Measurements from ENCODE around the gene RUVBL2.

The RUVBL2 gene

GRCh38 chr19:48964205-48965039 is 29.3 kb upstream of the RUVBL2 start:
- DNase-seq (ENCODE audit: low spot score) = no peak

GRCh38 chr19:48965040-48965805 is 28.5 kb upstream of the RUVBL2 start, which contains the start of gene FTL:
Gene FTL (plus strand): TSS chr19:48965309. CDS start chr19:48965508, 199 bp downstream.
- DNase-seq (ENCODE audit: low spot score) = peak; percentile 97

- peak; percentile 92 for DNase-seq (ENCODE audit: low spot score)
Measured at GRCh38 chr19:48965806-48966540, 27.7 kb upstream of the RUVBL2 start.

GRCh38 chr19:48966541-48967345 is 26.9 kb upstream of the RUVBL2 start:
- no peak for DNase-seq (ENCODE audit: low spot score)

- DNase-seq (ENCODE audit: low spot score) = no peak
Measured at GRCh38 chr19:48967346-48968178, 26.1 kb upstream of the RUVBL2 start.

- DNase-seq (ENCODE audit: low spot score) = no peak
Measured at GRCh38 chr19:48968179-48968661, 25.5 kb upstream of the RUVBL2 start.

GRCh38 chr19:48968813-48969218 is 24.9 kb upstream of the RUVBL2 start:
- no peak for DNase-seq (ENCODE audit: low spot score)

GRCh38 chr19:48969276-48970138 is 24.2 kb upstream of the RUVBL2 start:
- DNase-seq (ENCODE audit: low spot score) = no peak

- no peak for DNase-seq (ENCODE audit: low spot score)
Measured at GRCh38 chr19:48970139-48970766, 23.4 kb upstream of the RUVBL2 start.

- peak; percentile 81 for DNase-seq (ENCODE audit: low spot score)
Measured at GRCh38 chr19:48970923-48971395, 22.7 kb upstream of the RUVBL2 start.

GRCh38 chr19:48975947-48976847 is 17.5 kb upstream of the RUVBL2 start:
- DNase-seq (ENCODE audit: low spot score) = no peak

GRCh38 chr19:48977061-48977460 is 16.6 kb upstream of the RUVBL2 start:
- DNase-seq (ENCODE audit: low spot score) = no peak

- no peak for DNase-seq (ENCODE audit: low spot score)
Measured at GRCh38 chr19:48982280-48982679, 11.4 kb upstream of the RUVBL2 start.

GRCh38 chr19:48985711-48986110 is 8.0 kb upstream of the RUVBL2 start:
- no peak for DNase-seq (ENCODE audit: low spot score)

- no peak for DNase-seq (ENCODE audit: low spot score)
Measured at GRCh38 chr19:48986211-48986610, 7.5 kb upstream of the RUVBL2 start.

GRCh38 chr19:48987323-48987722 is 6.4 kb upstream of the RUVBL2 start:
- DNase-seq (ENCODE audit: low spot score) = no peak

- no peak for DNase-seq (ENCODE audit: low spot score)
Measured at GRCh38 chr19:48988286-48988685, 5.4 kb upstream of the RUVBL2 start.

- no peak for DNase-seq (ENCODE audit: low spot score)
Measured at GRCh38 chr19:48988860-48989259, 4.8 kb upstream of the RUVBL2 start.
